GM18511 (cell line): Measurements from ENCODE around the gene EEIG1.
"Not testable (repeated sequence)": the region's sequence is repeated elsewhere in the genome, so short reads cannot be mapped to it uniquely, and the experiment has no call there.

Experiments
- ATAC-seq: cut with Tn5 transposase; IDR thresholded peaks from one replicate; pipeline ENCODE4 v1.9.1; 2021; ENCODE audit warnings: mild to moderate bottlenecking, moderate library complexity; ENCODE audit not compliant: unreplicated experiment

Gene EEIG1

GRCh38 chr9:127980706-127981558 is at the start of gene EEIG1:
EEIG1 (minus strand) TSS chr9:127980989; CDS start chr9:127980137, 852 bp downstream.
- peak; percentile 77 for ATAC-seq

GRCh38 chr9:128027705-128028104 is 46.9 kb upstream of the EEIG1 start:
- no peak for ATAC-seq

GRCh38 chr9:128026773-128027541 is 46.2 kb upstream of the EEIG1 start:
- no peak for ATAC-seq

GRCh38 chr9:128026255-128026772 is 45.5 kb upstream of the EEIG1 start:
- no peak for ATAC-seq

GRCh38 chr9:128025736-128026135 is 44.9 kb upstream of the EEIG1 start:
- no peak for ATAC-seq

GRCh38 chr9:128024761-128025308 is 44.0 kb upstream of the EEIG1 start:
- no peak for ATAC-seq

GRCh38 chr9:128023671-128024070 is 42.9 kb upstream of the EEIG1 start:
- ATAC-seq, result not testable (repeated sequence)

- ATAC-seq, result no peak
Observed at GRCh38 chr9:128022886-128023285, 42.1 kb upstream of the EEIG1 start.

- no peak for ATAC-seq
Observed at GRCh38 chr9:128021098-128021497, 40.3 kb upstream of the EEIG1 start.

GRCh38 chr9:128020692-128021091 is 39.9 kb upstream of the EEIG1 start:
- no peak for ATAC-seq

- ATAC-seq, result no peak
Observed at GRCh38 chr9:128015696-128016095, 34.9 kb upstream of the EEIG1 start.

- no peak for ATAC-seq
Observed at GRCh38 chr9:128011071-128011817, 30.5 kb upstream of the EEIG1 start.

- no peak for ATAC-seq
Observed at GRCh38 chr9:128009639-128010038, 28.9 kb upstream of the EEIG1 start.

- no peak for ATAC-seq
Observed at GRCh38 chr9:128008171-128008570, 27.4 kb upstream of the EEIG1 start.

GRCh38 chr9:128007566-128008138 is 26.9 kb upstream of the EEIG1 start:
- peak; percentile 65 for ATAC-seq

- ATAC-seq, result no peak
Observed at GRCh38 chr9:128006332-128006996, 25.7 kb upstream of the EEIG1 start.

GRCh38 chr9:128005923-128006322 is 25.1 kb upstream of the EEIG1 start:
- no peak for ATAC-seq

GRCh38 chr9:128003966-128004604 is 23.3 kb upstream of the EEIG1 start:
- no peak for ATAC-seq

GRCh38 chr9:128002959-128003358 is 22.2 kb upstream of the EEIG1 start:
- no peak for ATAC-seq
